A549 (cell line): Measurements from ENCODE around the gene CHRNB1. TPM values are rescaled to one million over a fixed set of nuclear protein-coding genes. Genes with fewer than 3 reads are reported as not detected.

Source experiments
- ATAC-seq, 2 experiments: fragments of 200-7000 bp in 1 of 2; fragments of >200 bp in 1 of 2; cut with Nextera tagmentation in 1 of 2; cut with Tn5 transposase in 1 of 2; 3 replicates each; pipeline versions ENCODE4 v1.8.0 to v1.9.1; 2018 to 2020; ENCODE audit warnings: mild to moderate bottlenecking in 1 of 2, moderate library complexity in 1 of 2
- CTCF ChIA-PET: fragments of 300-600 bp; sonication (Branson Sonifier 250); formaldehyde crosslinking; extraction: SDS; loops from one replicate; lab custom pipeline; 2021; ENCODE audit warnings: antibody characterized with exemption, inconsistent platforms; lab: Yijun Ruan, JAX
- POLR2A ChIA-PET: fragments of 350-600 bp; formaldehyde crosslinking; extraction: SDS; loops from one replicate; lab custom pipeline; 2021; ENCODE audit warnings: antibody characterized with exemption, inconsistent platforms; lab: Yijun Ruan, JAX
- DNase-seq, 2 experiments: peaks; one replicate each; pipeline versions ENCODE4 v3.0.0 to v3.0.0-alpha.2; 2011 to 2016; ENCODE audit warnings: low read depth in 1 of 2, low spot score in 1 of 2
- FAIRE-seq: peaks from 2 replicates; lab custom pipeline; 2011; peaks lifted over from hg19 to GRCh38; lab: Jason Lieb, UNC
- H3K27ac ChIP-seq, 2 experiments: fragments of >200 bp; sonication (Bioruptor Twin); formaldehyde crosslinking; 3 replicates each; pipeline ENCODE4 v1.5.1; 2016 to 2017
- H3K4me1 ChIP-seq: fragments of >200 bp; sonication (Bioruptor Twin); formaldehyde crosslinking; 3 replicates; pipeline ENCODE4 v1.6.1; 2016
- H3K4me2 ChIP-seq: fragments of >200 bp; sonication (Bioruptor Twin); formaldehyde crosslinking; 3 replicates; pipeline ENCODE4 v1.6.1; 2016
- H3K4me3 ChIP-seq: fragments of >200 bp; sonication (Bioruptor Twin); formaldehyde crosslinking; 3 replicates; pipeline ENCODE4 v1.5.1; 2016
- H3K9me3 ChIP-seq: fragments of >200 bp; sonication (Bioruptor Twin); formaldehyde crosslinking; 3 replicates; pipeline ENCODE4 v1.6.1; 2016
- ATOH8 ChIP-seq: fragments of 250-450 bp; sonication (Bioruptor Pico); IDR thresholded peaks from 2 replicates; pipeline ENCODE4 v1.5.0; 2020; ENCODE audit warnings: low read depth, mild to moderate bottlenecking, moderate library complexity
- CHD4 ChIP-seq: fragments of 200-600 bp; sonication (generic); IDR thresholded peaks from 2 replicates; pipeline ENCODE4 v1.6.1; 2016; ENCODE audit warnings: antibody characterized with exemption, mild to moderate bottlenecking, borderline replicate concordance
- EHMT2 ChIP-seq: fragments of 200-600 bp; sonication (generic); IDR thresholded peaks from 2 replicates; pipeline ENCODE4 v1.6.1; 2016; ENCODE audit warnings: antibody characterized with exemption, low read depth, mild to moderate bottlenecking, moderate library complexity
- ESRRA ChIP-seq: fragments of 150-350 bp; IDR thresholded peaks from 2 replicates; pipeline ENCODE4 v1.6.1; 2014; ENCODE audit warnings: mild to moderate bottlenecking, low read length, borderline replicate concordance
- FOSB ChIP-seq: fragments of 250-450 bp; sonication (Bioruptor Pico); IDR thresholded peaks from 2 replicates; pipeline ENCODE4 v1.5.0; 2020; ENCODE audit warnings: mild to moderate bottlenecking, moderate library complexity
- FOXS1 ChIP-seq: fragments of 250-450 bp; sonication (Bioruptor Pico); IDR thresholded peaks from 2 replicates; pipeline ENCODE4 v1.5.0; 2020; ENCODE audit warnings: mild to moderate bottlenecking, moderate library complexity
- GATA3 ChIP-seq: IDR thresholded peaks from 2 replicates; pipeline ENCODE4 v1.6.1; 2012; ENCODE audit warnings: borderline replicate concordance
- HOXA7 ChIP-seq: fragments of 250-450 bp; sonication (Bioruptor Pico); IDR thresholded peaks from 2 replicates; pipeline ENCODE4 v1.5.0; 2020; ENCODE audit warnings: mild to moderate bottlenecking, moderate library complexity
- HOXB5 ChIP-seq: fragments of 250-450 bp; sonication (Bioruptor Pico); IDR thresholded peaks from 2 replicates; pipeline ENCODE4 v1.5.0; 2020; ENCODE audit warnings: mild to moderate bottlenecking, moderate library complexity
- JUNB ChIP-seq: fragments of >200 bp; sonication (Bioruptor Twin); formaldehyde crosslinking; IDR thresholded peaks from 2 replicates; pipeline ENCODE4 v1.6.1; 2016
- KDM1A ChIP-seq: fragments of 200-600 bp; sonication (generic); IDR thresholded peaks from 2 replicates; pipeline ENCODE4 v1.6.1; 2016; ENCODE audit warnings: low read depth, mild to moderate bottlenecking
- KDM5A ChIP-seq: fragments of 200-600 bp; sonication (generic); IDR thresholded peaks from 2 replicates; pipeline ENCODE4 v1.6.1; 2016; ENCODE audit warnings: antibody characterized with exemption, mild to moderate bottlenecking
- NFE2L2 ChIP-seq: fragments of 150-350 bp; conservative IDR thresholded peaks from 2 replicates; pipeline ENCODE4 v1.6.1; 2014; ENCODE audit warnings: low read length
- PHF8 ChIP-seq: fragments of 200-600 bp; sonication (generic); IDR thresholded peaks from 2 replicates; pipeline ENCODE4 v1.6.1; 2016; ENCODE audit warnings: low read depth, mild to moderate bottlenecking, antibody characterized with exemption, moderate library complexity, borderline replicate concordance
- POLR2A ChIP-seq: IDR thresholded peaks from 2 replicates; pipeline ENCODE4 v1.6.1; 2012; ENCODE audit warnings: mild to moderate bottlenecking, low read length
- POLR2AphosphoS2 ChIP-seq: conservative IDR thresholded peaks from 2 replicates; pipeline ENCODE4 v1.6.1; 2012; ENCODE audit warnings: low read length, improper control_type of control experiment, inconsistent platforms
- RAD21 ChIP-seq, 2 experiments: fragments of >200 bp in 1 of 2; sonication (Bioruptor Twin) in 1 of 2; formaldehyde crosslinking in 1 of 2; IDR thresholded peaks in 1 of 2; conservative IDR thresholded peaks in 1 of 2; 2 replicates in 1 of 2; 3 replicates in 1 of 2; pipeline ENCODE4 v1.6.1; 2012 to 2018; ENCODE audit warnings: inconsistent platforms in 1 of 2
- RARB ChIP-seq: fragments of 250-450 bp; sonication (Bioruptor Pico); IDR thresholded peaks from 2 replicates; pipeline ENCODE4 v1.8.0; 2021; ENCODE audit warnings: mild to moderate bottlenecking, moderate library complexity
- RNF2 ChIP-seq: fragments of 200-600 bp; sonication (generic); IDR thresholded peaks from 2 replicates; pipeline ENCODE4 v1.6.1; 2016; ENCODE audit warnings: low read depth, mild to moderate bottlenecking, antibody characterized with exemption, moderate library complexity, borderline replicate concordance
- SREBF2 ChIP-seq: fragments of 450-650 bp; IDR thresholded peaks from 2 replicates; pipeline ENCODE4 v1.6.1; 2014; ENCODE audit warnings: mild to moderate bottlenecking, moderate library complexity
- TP53 ChIP-seq: fragments of 250-450 bp; sonication (Bioruptor Pico); IDR thresholded peaks from 2 replicates; pipeline ENCODE4 v1.5.0; 2021; ENCODE audit warnings: mild to moderate bottlenecking, moderate library complexity
- USF2 ChIP-seq: fragments of 450-650 bp; IDR thresholded peaks from 2 replicates; pipeline ENCODE4 v1.6.1; 2014; ENCODE audit warnings: antibody characterized with exemption
- ZC3H11A ChIP-seq: fragments of 450-650 bp; IDR thresholded peaks from 2 replicates; pipeline ENCODE4 v1.6.1; 2014; ENCODE audit warnings: antibody characterized with exemption, mild to moderate bottlenecking
- WGBS: methylation state at CpG from one replicate; pipeline ENCODE4 v1.1.6; 2017; ENCODE audit errors: missing lambda C conversion rate; 5-methylcytosine and 5-hydroxymethylcytosine counted together
- polyA plus RNA-seq, 4 experiments: library from polyadenylated mRNA; depleted of rRNA in 3 of 4; stranded (reverse); fragments of >200 nt; fragmentation: RNase III in 1 of 4; extraction: RNeasy Plus Mini Kit Qiagen cat#74134 plus additional on column Dnase treatment in 1 of 4; gene quantifications; 2 replicates in 3 of 4; 3 replicates in 1 of 4; pipeline ENCODE4 v1.2.3, GENCODE V29; 2011 to 2017
- TF ChIP-seq, protein P1 (sequence below): fragments of 250-450 bp; sonication (Bioruptor Pico); IDR thresholded peaks from 2 replicates; pipeline ENCODE4 v1.5.0; 2021; ENCODE audit warnings: mild to moderate bottlenecking, moderate library complexity, borderline replicate concordance
- TF ChIP-seq, protein P2 (sequence below): fragments of >200 bp; sonication (Bioruptor Twin); formaldehyde crosslinking; IDR thresholded peaks from 2 replicates; pipeline ENCODE4 v1.6.1; 2016

The CHRNB1 gene
- polyA plus RNA-seq, 2 of the 4 experiments (the other 2 are of a cell fraction): 6.5 to 8.4 TPM

DNA sequence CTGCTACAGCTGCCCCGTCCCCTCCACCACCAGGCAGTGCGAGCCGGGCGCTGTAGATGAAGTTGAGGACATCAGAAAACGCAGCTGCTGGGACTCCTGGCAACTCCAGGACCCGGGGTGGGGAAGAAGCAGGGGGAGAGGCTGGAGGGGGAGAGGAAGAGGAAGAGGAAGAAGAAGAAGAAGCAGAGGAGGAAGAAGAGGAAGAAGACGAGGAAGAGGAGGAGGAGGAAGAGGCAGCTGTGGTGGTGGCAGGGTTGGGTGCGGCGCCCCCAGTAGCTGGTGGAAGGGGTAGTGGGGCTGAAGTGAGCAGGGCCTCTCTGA lies 21.4 kb downstream of the CHRNB1 start:
- DNase-seq (no peak), ATAC-seq (no peak), FAIRE-seq (no peak)
- peak overlapping the region in 1 of 2 experiments; percentile 57; a peak in 2 of 6 replicates for H3K27ac ChIP-seq
- no peak for TF ChIP-seq HOXB5 (CRISPR knock-in tag)
- no peak for TF ChIP-seq JUNB
- TF ChIP-seq, protein P1, sequence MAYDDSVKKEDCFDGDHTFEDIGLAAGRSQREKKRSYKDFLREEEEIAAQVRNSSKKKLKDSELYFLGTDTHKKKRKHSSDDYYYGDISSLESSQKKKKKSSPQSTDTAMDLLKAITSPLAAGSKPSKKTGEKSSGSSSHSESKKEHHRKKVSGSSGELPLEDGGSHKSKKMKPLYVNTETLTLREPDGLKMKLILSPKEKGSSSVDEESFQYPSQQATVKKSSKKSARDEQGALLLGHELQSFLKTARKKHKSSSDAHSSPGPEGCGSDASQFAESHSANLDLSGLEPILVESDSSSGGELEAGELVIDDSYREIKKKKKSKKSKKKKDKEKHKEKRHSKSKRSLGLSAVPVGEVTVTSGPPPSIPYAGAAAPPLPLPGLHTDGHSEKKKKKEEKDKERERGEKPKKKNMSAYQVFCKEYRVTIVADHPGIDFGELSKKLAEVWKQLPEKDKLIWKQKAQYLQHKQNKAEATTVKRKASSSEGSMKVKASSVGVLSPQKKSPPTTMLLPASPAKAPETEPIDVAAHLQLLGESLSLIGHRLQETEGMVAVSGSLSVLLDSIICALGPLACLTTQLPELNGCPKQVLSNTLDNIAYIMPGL (CRISPR knock-in tag): no peak
- no peak for TF ChIP-seq POLR2AphosphoS2
- TF ChIP-seq ZC3H11A: no peak
- TF ChIP-seq ESRRA: no peak
- no peak for TF ChIP-seq KDM1A
- TF ChIP-seq TP53 (CRISPR knock-in tag): no peak
- no peak for TF ChIP-seq RAD21 (conservative IDR thresholded peaks at IDR 0.05 in 1 of 2, IDR thresholded peaks at IDR 0.05 in 1 of 2)
- TF ChIP-seq USF2: no peak
- TF ChIP-seq FOXS1 (CRISPR knock-in tag): no peak
- TF ChIP-seq GATA3: no peak
- no peak for TF ChIP-seq HOXA7 (CRISPR knock-in tag)
- TF ChIP-seq PHF8: no peak
- TF ChIP-seq RNF2: no peak
- 95% methylated on average over 9 of the region's 9 CpGs for WGBS
- H3K4me1 ChIP-seq: peaks cover 24% of the 10 kb centered on the region
- POLR2A ChIA-PET: interaction anchor here (1.7 kb wide), 1 partner anchor 14 kb away, joined by 6 read pairs; the partner anchor contains the start of gene ZBTB4
- H3K9me3 ChIP-seq: no peaks in the 10 kb centered on the region
- no peak overlapping the region for H3K4me2 ChIP-seq
- CTCF ChIA-PET: interaction anchor here (0.6 to 30.1 kb wide), 7 partner anchors 9 to 113 kb away, joined by 3 to 342 read pairs (median 3); partner anchors contain the start of genes CHRNB1, FGF11, TMEM102 and TMEM95
- H3K4me3 ChIP-seq: no peak overlapping the region

GRCh38 chr17:7466639-7467341 lies 21.9 kb downstream of the CHRNB1 start:
- ATAC-seq (peak; percentile 37 to 39; a peak in 4 of 6 replicates), FAIRE-seq (no peak), DNase-seq (no peak)
- Histone ChIP-seq H3K9me3 (no peaks in the 10 kb centered on the region), H3K4me2 (no peak overlapping the region), H3K27ac (peak overlapping the region in 1 of 2 experiments; percentile 57; a peak in 3 of 6 replicates), H3K4me1 (peaks cover 24% of the 10 kb centered on the region), H3K4me3 (no peak overlapping the region)
- POLR2A ChIA-PET: interaction anchor here (1.7 kb wide), 2 partner anchors 13 to 17 kb away, joined by 6 to 13 read pairs; partner anchors contain the start of genes POLR2A and ZBTB4
- 89% methylated on average over 16 of the region's 16 CpGs for WGBS
- TF ChIP-seq POLR2A (no peak), FOSB (CRISPR knock-in tag) (no peak), ATOH8 (no peak), ESRRA (peak; percentile 91), KDM1A (no peak)
- CTCF ChIA-PET: interaction anchor here (1.2 to 30.1 kb wide), 5 partner anchors 25 to 113 kb away, joined by 3 to 342 read pairs (median 5); partner anchors contain the start of genes CHRNB1, FGF11 and TMEM102

DNA sequence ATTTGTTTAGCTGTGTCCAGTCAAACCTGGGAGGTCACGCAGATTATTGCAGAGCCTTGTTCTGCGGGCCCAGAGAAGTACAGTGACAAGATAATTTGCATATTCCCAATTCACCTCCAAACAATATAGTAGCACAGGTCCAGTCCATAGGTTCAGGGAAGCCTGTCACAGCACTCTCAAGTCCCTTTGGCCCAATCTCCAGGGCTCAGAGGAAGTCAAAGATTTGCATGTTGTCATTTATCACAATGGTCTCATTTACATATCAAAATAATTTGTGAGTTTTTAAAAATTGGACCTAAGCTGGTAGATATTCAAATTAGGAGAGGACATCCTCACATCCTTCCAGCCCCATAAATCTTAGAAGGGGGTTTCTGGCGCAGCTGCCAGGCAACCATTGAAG lies 22.6 kb downstream of the CHRNB1 start:
- no peaks in the 10 kb centered on the region for H3K9me3 ChIP-seq
- 97% methylated on average over 3 of the region's 3 CpGs for WGBS
- ChIA-PET CTCF (interaction anchor here (1.2 to 30.1 kb wide), 5 partner anchors 26 to 114 kb away, joined by 3 to 342 read pairs (median 5); partner anchors contain the start of genes CHRNB1, FGF11 and TMEM102), POLR2A (interaction anchor here (1.7 kb wide), 2 partner anchors 13 to 17 kb away, joined by 6 to 13 read pairs; partner anchors contain the start of genes POLR2A and ZBTB4)
- ATAC-seq (no peak), FAIRE-seq (no peak), DNase-seq (no peak)
- H3K27ac ChIP-seq: peak overlapping the region in 1 of 2 experiments; percentile 57; a peak in 3 of 6 replicates
- no peak overlapping the region for H3K4me3 ChIP-seq
- H3K4me2 ChIP-seq: no peak overlapping the region
- H3K4me1 ChIP-seq: peaks cover 24% of the 10 kb centered on the region
- TF ChIP-seq JUNB: no peak
- TF ChIP-seq SREBF2: no peak
- TF ChIP-seq POLR2A: no peak
- TF ChIP-seq USF2: no peak
- no peak for TF ChIP-seq EHMT2
- TF ChIP-seq, protein P2, sequence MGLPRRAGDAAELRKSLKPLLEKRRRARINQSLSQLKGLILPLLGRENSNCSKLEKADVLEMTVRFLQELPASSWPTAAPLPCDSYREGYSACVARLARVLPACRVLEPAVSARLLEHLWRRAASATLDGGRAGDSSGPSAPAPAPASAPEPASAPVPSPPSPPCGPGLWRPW: no peak
- TF ChIP-seq ZC3H11A: no peak
- no peak for TF ChIP-seq KDM5A
- TF ChIP-seq CHD4: no peak
- no peak for TF ChIP-seq NFE2L2
- TF ChIP-seq TP53 (CRISPR knock-in tag): no peak
- TF ChIP-seq, protein P1 (CRISPR knock-in tag): no peak
- no peak for TF ChIP-seq RARB (CRISPR knock-in tag)
